AG09319 (cell line): ENCODE measurements around the gene PRTFDC1.

Experiments used
- DNase-seq: peaks from one replicate; pipeline ENCODE4 v3.0.0-alpha.2; 2010; ENCODE audit warnings: low read depth; ENCODE audit errors: extremely low read depth
- TF ChIP-seq, protein P1 (sequence below): IDR thresholded peaks from 2 replicates; pipeline ENCODE4 v1.5.1; 2011; ENCODE audit warnings: low read depth, mild to moderate bottlenecking, inconsistent platforms, low read length, moderate library complexity

Gene PRTFDC1

DNA sequence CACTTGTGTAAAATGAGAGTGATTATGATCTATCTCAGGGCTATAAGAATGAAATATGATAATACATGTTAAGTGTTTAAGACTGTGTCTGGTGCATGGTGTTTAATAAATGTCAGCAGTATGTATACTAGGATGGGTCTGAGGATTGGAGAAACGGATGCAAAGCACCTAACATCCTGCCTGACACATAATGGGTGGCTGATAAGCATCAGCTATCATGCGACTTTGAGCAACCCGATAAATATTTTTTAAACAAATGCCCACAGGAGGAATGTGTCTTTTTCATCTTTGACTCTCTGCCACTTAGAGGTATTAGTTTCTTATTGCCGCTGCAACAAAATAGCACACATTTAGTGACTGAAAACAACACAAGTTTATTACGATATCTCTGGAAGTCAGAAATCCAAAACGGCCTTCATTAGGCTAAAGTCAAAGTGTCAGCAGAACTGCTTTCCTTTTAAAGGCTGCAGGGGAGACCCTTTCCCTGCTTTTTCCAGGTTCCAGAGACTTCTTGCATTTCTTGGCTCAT, 135.5 kb downstream of the PRTFDC1 start:
- TF ChIP-seq, protein P1, sequence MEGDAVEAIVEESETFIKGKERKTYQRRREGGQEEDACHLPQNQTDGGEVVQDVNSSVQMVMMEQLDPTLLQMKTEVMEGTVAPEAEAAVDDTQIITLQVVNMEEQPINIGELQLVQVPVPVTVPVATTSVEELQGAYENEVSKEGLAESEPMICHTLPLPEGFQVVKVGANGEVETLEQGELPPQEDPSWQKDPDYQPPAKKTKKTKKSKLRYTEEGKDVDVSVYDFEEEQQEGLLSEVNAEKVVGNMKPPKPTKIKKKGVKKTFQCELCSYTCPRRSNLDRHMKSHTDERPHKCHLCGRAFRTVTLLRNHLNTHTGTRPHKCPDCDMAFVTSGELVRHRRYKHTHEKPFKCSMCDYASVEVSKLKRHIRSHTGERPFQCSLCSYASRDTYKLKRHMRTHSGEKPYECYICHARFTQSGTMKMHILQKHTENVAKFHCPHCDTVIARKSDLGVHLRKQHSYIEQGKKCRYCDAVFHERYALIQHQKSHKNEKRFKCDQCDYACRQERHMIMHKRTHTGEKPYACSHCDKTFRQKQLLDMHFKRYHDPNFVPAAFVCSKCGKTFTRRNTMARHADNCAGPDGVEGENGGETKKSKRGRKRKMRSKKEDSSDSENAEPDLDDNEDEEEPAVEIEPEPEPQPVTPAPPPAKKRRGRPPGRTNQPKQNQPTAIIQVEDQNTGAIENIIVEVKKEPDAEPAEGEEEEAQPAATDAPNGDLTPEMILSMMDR: no peak
- no peak for DNase-seq

DNA sequence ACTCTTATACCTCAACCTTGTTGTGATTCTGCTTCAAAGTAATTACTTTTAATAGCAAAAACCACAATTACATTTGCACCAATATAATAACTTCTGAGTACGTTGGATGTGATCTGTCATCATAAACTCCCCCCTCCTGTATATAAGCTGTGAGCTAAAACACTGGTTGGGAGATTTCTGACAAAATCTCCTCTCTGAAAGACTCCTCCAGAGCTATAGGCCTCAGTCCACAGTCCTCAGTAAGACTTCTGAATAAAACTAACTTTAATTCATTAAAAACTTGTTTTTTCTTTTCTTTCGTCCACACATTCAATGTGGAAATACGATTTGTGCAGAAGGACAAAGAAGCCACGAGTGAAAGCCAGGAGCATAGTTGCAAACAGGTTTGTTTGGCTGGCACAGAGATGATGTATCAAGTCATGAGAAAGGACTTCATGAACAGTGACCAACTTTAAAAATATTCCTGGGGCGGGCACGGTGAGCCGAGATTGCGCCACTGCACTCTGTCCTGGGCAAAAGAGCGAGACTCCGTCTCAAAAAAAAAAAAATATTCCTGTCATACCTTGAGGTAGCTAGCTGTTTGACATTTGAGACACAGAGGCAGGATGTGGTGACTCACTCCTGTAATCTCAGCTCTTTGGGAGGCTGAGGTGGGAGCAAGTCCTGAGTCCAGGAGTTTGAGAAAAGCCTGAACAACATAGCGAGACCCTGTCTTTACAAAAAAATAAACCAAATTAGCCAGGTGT, 137.7 kb downstream of the PRTFDC1 start:
- TF ChIP-seq, protein P1: no peak
- DNase-seq: no peak

DNA sequence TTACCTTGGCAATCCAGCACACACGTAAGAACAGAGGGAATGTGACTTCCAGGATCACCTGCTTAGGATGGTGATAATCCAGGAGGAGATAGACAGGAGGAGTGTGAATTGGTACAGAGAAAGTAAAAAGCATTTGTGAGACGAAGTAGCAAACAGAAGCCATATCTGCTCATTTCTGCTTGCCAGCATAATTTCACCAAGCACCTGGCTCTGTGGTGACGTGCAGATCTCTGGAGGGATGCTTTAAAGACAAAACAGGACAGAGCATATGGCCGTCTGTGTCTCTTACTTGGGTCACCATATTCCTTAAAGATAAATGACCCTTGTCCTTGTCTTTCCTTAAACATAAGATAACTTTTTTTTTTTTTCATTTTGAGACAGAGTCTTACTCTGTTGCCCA, 138.6 kb downstream of the PRTFDC1 start:
- TF ChIP-seq, protein P1: no peak
- DNase-seq: no peak

DNA sequence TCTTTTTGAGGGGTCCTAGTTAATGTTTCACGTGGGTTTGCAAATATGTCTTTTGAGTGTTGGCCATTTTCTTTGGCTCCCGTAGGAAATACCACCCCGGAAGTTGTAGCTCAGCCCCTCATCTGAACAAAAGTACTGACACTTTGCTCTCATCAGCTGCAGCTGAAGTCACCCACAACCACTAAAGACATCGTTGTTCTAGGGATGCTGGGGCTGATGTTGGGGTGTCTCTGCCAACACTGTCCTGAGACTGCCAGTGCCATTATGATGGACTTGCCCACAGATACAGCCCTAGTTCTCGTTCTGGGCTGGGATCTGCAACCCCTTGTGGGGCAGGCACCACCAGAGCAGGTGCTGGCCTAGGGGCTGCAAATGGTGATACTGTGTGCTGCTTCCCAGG, 146.1 kb downstream of the PRTFDC1 start:
- TF ChIP-seq, protein P1: no peak
- no peak for DNase-seq

DNA sequence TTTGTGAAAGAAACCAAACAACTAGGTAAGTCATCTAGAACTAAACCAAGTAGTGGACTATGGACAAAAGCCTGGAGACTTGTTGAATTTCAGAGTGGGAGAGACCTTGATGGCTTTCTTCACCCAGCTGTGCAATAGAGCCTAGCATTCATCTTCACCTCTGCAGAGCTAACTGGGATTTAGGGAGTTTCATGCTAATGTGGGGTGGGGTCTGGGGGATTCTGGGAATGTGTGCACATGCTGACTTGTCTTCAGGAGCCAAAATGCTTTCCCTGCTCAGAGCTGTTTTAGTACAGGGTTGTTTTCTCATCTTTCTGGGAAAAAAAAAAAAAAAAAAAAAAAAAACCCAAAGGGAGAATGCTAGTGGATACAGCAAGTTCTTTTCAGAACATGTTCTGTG, 147.4 kb downstream of the PRTFDC1 start:
- no peak for DNase-seq
- TF ChIP-seq, protein P1: no peak

DNA sequence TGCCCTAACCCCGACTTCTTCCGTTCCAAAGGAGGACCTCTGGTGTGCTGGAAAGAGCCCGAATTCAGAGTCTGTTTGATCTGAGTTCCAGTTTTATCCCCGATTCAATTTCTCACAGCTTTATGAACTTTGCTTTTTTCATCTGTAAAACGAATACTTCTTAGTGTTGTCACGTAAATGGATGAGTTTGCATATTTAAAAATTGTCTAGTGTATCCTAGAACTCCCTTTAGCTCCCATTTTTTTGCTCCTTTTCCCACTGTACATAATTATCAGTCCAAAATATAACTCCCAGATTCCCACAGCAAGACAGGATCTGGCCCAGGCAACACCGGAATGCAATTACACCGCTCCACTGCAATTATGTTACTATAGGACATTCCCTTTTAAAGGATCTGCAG, 148.0 kb downstream of the PRTFDC1 start:
- TF ChIP-seq, protein P1: no peak
- no peak for DNase-seq

DNA sequence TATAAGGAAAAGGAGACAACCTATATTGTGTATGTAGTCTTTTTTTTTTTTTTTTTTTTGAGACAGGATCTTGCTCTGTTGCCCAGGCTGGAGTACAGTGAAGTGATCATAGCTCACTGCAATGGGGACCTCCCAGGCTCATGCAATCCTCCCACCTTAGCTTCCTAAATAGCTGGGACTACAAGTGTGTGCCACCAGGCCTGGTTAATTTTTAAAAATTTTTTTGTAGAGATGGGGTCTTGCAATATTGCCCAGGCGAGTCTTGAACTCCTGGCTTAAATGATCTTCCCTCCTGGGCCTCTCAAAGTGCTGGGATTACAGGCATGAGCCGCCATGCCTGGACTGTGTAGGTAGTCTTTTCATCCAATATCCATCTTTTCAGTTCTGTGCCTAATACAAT, 150.0 kb downstream of the PRTFDC1 start:
- no peak for DNase-seq
- TF ChIP-seq, protein P1: no peak
